Suprapubic skin (tissue), 4 donors: Measurements from ENCODE around the gene TPI1. TPM values are rescaled to one million over a fixed set of nuclear protein-coding genes. Genes with fewer than 3 reads are reported as not detected.
A peak's percentile ranks its signal among the peaks of the same experiment; 100 is the strongest.
"Not testable (repeated sequence)": the region's sequence is repeated elsewhere in the genome, so short reads cannot be mapped to it uniquely, and the experiment has no call there.

Source experiments
- DNase-seq, 2 donors: peaks; one replicate each; pipeline ENCODE4 v3.0.0-alpha.2; 2019; ENCODE audit warnings: low spot score in 2 of 2
- H3K27ac ChIP-seq: fragments of 200-600 bp; sonication (generic); one replicate; pipeline ENCODE4 v1.5.1; 2019
- H3K27me3 ChIP-seq: fragments of 200-600 bp; sonication (generic); one replicate; pipeline ENCODE4 v1.5.1; 2019
- H3K36me3 ChIP-seq: fragments of 200-600 bp; sonication (generic); one replicate; pipeline ENCODE4 v1.5.1; 2019
- H3K4me1 ChIP-seq: fragments of 200-600 bp; sonication (generic); one replicate; pipeline ENCODE4 v1.5.1; 2019
- H3K4me3 ChIP-seq: fragments of 200-600 bp; sonication (generic); one replicate; pipeline ENCODE4 v1.5.1; 2019; ENCODE audit warnings: mild to moderate bottlenecking
- H3K9me3 ChIP-seq: fragments of 200-600 bp; sonication (generic); one replicate; pipeline ENCODE4 v1.5.1; 2019
- EP300 ChIP-seq: sonication (generic); formaldehyde crosslinking; IDR thresholded peaks from one replicate; pipeline ENCODE4 v1.6.1; 2017; ENCODE audit warnings: antibody characterized with exemption
- POLR2A ChIP-seq, 2 donors: fragments of 450-650 bp; IDR thresholded peaks; one replicate each; pipeline ENCODE4 v1.6.1; 2017; ENCODE audit warnings: antibody characterized with exemption in 2 of 2, mild to moderate bottlenecking in 2 of 2, moderate library complexity in 2 of 2
- POLR2AphosphoS5 ChIP-seq, 3 donors: sonication (generic); formaldehyde crosslinking; IDR thresholded peaks; one replicate each; pipeline ENCODE4 v1.6.1; 2017; ENCODE audit warnings: antibody characterized with exemption in 3 of 3
- WGBS: methylation state at CpG from one replicate; pipeline ENCODE4 v1.1.5; 2018; 5-methylcytosine and 5-hydroxymethylcytosine counted together
- total RNA-seq, 4 donors: library from RNA; depleted of rRNA; stranded (reverse); fragments of >200 nt; gene quantifications; one replicate each; pipeline ENCODE4 v1.1.0, GENCODE V29; 2016
- TF ChIP-seq, protein P1 (sequence below), 2 donors: fragments of 200-600 bp in 1 of 2; fragments of 450-650 bp in 1 of 2; sonication (generic) in 1 of 2; IDR thresholded peaks; one replicate each; pipeline ENCODE4 v1.5.1; 2016 to 2019; ENCODE audit warnings: antibody characterized with exemption in 2 of 2, mild to moderate bottlenecking in 1 of 2, moderate library complexity in 1 of 2

TPI1 gene
- total RNA-seq, 4 donors from 2014 or later: 185 to 498 (median 405) TPM

DNA sequence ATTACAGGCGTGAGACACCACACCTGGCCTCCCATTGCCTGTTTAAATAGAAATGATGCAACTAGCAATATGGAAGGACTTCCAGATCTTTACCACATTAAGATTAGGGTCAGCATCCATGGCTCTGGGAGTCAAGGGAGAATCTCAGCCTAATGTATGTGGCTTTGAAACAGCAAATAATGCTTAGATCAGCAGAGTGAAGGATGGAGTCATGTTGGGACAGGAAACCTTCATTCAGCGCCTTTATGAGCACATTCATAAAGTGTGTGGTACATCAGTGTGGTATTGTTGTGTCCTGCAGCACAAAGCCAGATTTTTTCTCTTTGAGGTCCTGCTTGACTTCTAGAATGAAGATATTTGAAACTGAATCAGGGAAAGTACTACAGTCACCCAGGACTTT is 21.0 kb downstream of the TPI1 start:
- Histone ChIP-seq H3K36me3 (peaks cover 12% of the 10 kb centered on the region), H3K4me1 (peaks cover 13% of the 10 kb centered on the region), H3K9me3 (no peaks in the 10 kb centered on the region), H3K27ac (no peak overlapping the region), H3K27me3 (no peaks in the 10 kb centered on the region), H3K4me3 (no peak overlapping the region)
- no peak for DNase-seq
- 88% methylated on average over 2 of the region's 2 CpGs for WGBS
- TF ChIP-seq POLR2AphosphoS5 (IDR thresholded peaks at IDR 0.05): no peak

DNA sequence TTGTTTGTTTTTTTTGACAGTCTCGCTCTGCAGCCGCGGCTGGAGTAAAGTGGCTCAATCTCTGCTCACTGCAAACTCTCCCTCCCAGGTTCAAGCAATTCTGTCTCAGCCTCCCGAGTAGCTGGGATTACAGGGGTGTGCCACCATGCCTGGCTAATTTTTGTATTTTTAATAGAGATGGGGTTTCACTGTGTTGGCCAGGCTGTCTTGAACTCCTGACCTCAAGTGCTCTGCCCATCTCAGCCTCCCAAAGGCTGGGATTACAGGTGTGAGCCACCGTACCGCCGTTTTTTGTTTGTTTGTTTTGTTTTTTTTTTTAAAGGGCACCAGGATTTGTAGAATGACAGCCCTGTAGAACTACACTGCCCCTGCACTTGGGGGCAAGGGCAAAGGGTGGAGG is 21.5 kb downstream of the TPI1 start:
- not testable (repeated sequence) for H3K36me3 ChIP-seq, H3K4me3 ChIP-seq, DNase-seq, H3K27me3 ChIP-seq, H3K27ac ChIP-seq, H3K9me3 ChIP-seq
- H3K4me1 ChIP-seq: peaks cover 13% of the 10 kb centered on the region
- 78% methylated on average over 7 of the region's 7 CpGs for WGBS

DNA sequence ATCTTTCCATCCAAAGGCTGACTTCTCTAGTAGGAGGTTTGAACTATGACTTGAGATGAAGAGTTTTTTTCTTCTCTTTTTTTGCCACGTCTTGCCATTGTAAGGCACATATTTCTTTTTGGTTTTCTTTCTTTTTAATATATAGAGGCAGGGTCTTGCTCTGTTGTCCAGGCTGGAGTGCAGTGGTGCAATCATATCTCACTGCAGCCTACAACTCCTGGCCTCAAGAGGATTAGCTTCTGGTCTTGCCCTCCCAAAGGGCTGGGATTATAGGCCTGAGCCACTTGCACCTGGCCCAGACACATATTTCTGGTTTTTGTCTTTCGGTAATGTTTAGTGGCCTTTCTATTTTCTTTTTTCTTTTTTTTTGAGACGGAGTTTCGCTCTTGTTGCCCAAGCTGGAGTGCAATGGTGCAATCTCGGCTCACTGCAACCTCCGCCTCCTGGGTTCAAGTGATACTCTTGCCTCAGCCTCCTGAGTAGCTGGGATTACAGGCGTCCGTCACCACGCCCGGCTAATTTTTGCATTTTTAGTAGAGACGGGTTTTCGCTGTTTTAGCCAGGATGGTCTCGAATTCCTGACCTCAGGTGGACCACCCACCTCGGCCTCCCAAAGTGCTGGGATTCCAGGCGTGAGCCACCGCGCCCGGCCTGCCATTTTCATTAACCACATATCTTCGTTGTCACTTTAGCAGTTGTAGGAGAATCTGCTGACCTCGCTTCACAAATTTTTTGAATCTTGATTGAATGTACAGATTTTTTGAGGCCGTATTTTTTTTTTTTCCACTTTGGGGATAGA is 22.6 kb downstream of the TPI1 start:
- not testable (repeated sequence) for H3K9me3 ChIP-seq, H3K36me3 ChIP-seq, H3K27me3 ChIP-seq, DNase-seq
- Histone ChIP-seq H3K4me1 (peaks cover 13% of the 10 kb centered on the region), H3K27ac (peak overlapping the region; percentile 83), H3K4me3 (peak overlapping the region; percentile 55)
- 93% methylated on average over 21 of the region's 21 CpGs for WGBS

GRCh38 chr12:6890789-6891645 is 23.7 kb downstream of the TPI1 start:
- peak overlapping the region; percentile 55 for H3K4me3 ChIP-seq
- peak; percentile 98 to 99 for DNase-seq
- no peaks in the 10 kb centered on the region for H3K27me3 ChIP-seq
- no peaks in the 10 kb centered on the region for H3K36me3 ChIP-seq
- WGBS: under 1% methylated on average over 56 of the region's 68 CpGs
- H3K9me3 ChIP-seq: no peaks in the 10 kb centered on the region
- H3K27ac ChIP-seq: peak overlapping the region; percentile 83
- TF ChIP-seq, protein P1, sequence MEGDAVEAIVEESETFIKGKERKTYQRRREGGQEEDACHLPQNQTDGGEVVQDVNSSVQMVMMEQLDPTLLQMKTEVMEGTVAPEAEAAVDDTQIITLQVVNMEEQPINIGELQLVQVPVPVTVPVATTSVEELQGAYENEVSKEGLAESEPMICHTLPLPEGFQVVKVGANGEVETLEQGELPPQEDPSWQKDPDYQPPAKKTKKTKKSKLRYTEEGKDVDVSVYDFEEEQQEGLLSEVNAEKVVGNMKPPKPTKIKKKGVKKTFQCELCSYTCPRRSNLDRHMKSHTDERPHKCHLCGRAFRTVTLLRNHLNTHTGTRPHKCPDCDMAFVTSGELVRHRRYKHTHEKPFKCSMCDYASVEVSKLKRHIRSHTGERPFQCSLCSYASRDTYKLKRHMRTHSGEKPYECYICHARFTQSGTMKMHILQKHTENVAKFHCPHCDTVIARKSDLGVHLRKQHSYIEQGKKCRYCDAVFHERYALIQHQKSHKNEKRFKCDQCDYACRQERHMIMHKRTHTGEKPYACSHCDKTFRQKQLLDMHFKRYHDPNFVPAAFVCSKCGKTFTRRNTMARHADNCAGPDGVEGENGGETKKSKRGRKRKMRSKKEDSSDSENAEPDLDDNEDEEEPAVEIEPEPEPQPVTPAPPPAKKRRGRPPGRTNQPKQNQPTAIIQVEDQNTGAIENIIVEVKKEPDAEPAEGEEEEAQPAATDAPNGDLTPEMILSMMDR (IDR thresholded peaks at IDR 0.05): peak; percentile 81 to 98
- TF ChIP-seq POLR2A (IDR thresholded peaks at IDR 0.05) (peak in 1 of 2 donors; percentile 21), POLR2AphosphoS5 (IDR thresholded peaks at IDR 0.05) (peak in 1 of 3 donors; percentile 48), EP300 (no peak)
- H3K4me1 ChIP-seq: peaks cover 13% of the 10 kb centered on the region

DNA sequence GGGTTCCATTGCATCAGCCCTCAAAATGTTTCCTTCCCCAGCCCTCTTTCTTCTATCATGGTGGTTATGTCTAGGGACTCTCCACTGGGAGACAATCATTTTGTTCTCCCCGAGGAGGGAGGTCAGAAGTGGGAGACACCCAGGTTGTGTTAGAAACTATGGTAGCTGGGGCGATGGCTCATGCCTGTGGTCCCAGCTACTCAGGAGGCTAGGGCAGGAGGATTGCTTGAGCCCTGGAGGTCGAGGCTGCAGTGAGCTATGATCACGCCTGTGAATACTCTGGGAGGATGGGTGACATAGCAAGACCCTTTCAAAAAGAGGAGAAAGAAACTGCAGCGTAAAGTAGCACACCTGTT is 24.3 kb downstream of the TPI1 start:
- 72% methylated on average over 5 of the region's 5 CpGs for WGBS
- peak overlapping the region; percentile 55 for H3K4me3 ChIP-seq
- H3K9me3 ChIP-seq: no peaks in the 10 kb centered on the region
- H3K36me3 ChIP-seq: no peaks in the 10 kb centered on the region
- no peaks in the 10 kb centered on the region for H3K27me3 ChIP-seq
- H3K27ac ChIP-seq: peak overlapping the region; percentile 83
- no peak for TF ChIP-seq POLR2AphosphoS5 (IDR thresholded peaks at IDR 0.05)
- no peak for TF ChIP-seq POLR2A (IDR thresholded peaks at IDR 0.05)
- no peak for TF ChIP-seq EP300
- TF ChIP-seq, protein P1 (IDR thresholded peaks at IDR 0.05): no peak
- H3K4me1 ChIP-seq: peaks cover 13% of the 10 kb centered on the region
- no peak for DNase-seq

- not testable (repeated sequence) for H3K27ac ChIP-seq, H3K36me3 ChIP-seq, H3K4me3 ChIP-seq, DNase-seq, H3K9me3 ChIP-seq, H3K27me3 ChIP-seq
- H3K4me1 ChIP-seq: peaks cover 13% of the 10 kb centered on the region
- 82% methylated on average over 3 of the region's 3 CpGs for WGBS
Observed at GRCh38 chr12:6892683-6893082, 25.4 kb downstream of the TPI1 start.

GRCh38 chr12:6894321-6894720 is 27.0 kb downstream of the TPI1 start:
- Histone ChIP-seq H3K27ac (no peak overlapping the region), H3K36me3 (no peaks in the 10 kb centered on the region), H3K9me3 (no peaks in the 10 kb centered on the region), H3K4me1 (peaks cover 13% of the 10 kb centered on the region), H3K4me3 (no peak overlapping the region), H3K27me3 (no peaks in the 10 kb centered on the region)
- WGBS: 92% methylated on average over 3 of the region's 3 CpGs
- no peak for TF ChIP-seq EP300
- TF ChIP-seq, protein P1 (IDR thresholded peaks at IDR 0.05): no peak
- no peak for TF ChIP-seq POLR2AphosphoS5 (IDR thresholded peaks at IDR 0.05)
- DNase-seq: no peak
